Breast epithelium (tissue), 4 donors: ENCODE results near the gene PLA2G4A. TPM values are rescaled to one million over a fixed set of nuclear protein-coding genes. Genes with fewer than 3 reads are reported as not detected.
A peak's percentile ranks its signal among the peaks of the same experiment; 100 is the strongest.

Experiments used
- DNase-seq, 2 donors: peaks; one replicate each; pipeline ENCODE4 v3.0.0-alpha.2; 2019; ENCODE audit warnings: low spot score in 2 of 2
- H3K27ac ChIP-seq, 2 donors: fragments of 200-600 bp; sonication (generic) in 1 of 2; one replicate each; pipeline ENCODE4 v1.5.1; 2016 to 2019; ENCODE audit warnings: mild to moderate bottlenecking in 1 of 2
- H3K27me3 ChIP-seq, 2 donors: fragments of 200-600 bp; sonication (generic) in 1 of 2; one replicate each; pipeline versions ENCODE4 v1.5.1 to v1.6.0; 2017 to 2019; ENCODE audit warnings: control low read depth in 1 of 2, mild to moderate bottlenecking in 1 of 2
- H3K36me3 ChIP-seq: fragments of 200-600 bp; one replicate; pipeline ENCODE4 v1.5.1; 2019
- H3K4me1 ChIP-seq, 2 donors: fragments of 200-600 bp; sonication (generic); one replicate each; pipeline ENCODE4 v1.5.1; 2016 to 2019; ENCODE audit warnings: control low read depth in 1 of 2
- H3K4me3 ChIP-seq, 3 donors: fragments of 200-600 bp; sonication (generic); 1 replicate in 2 of 3; 2 replicates in 1 of 3; pipeline ENCODE4 v1.5.1; 2016 to 2019; ENCODE audit warnings: mild to moderate bottlenecking in 3 of 3, moderate library complexity in 2 of 3
- H3K9me3 ChIP-seq, 2 donors: fragments of 200-600 bp; sonication (generic) in 1 of 2; one replicate each; pipeline ENCODE4 v1.5.1; 2016 to 2019; ENCODE audit warnings: control low read depth in 1 of 2
- POLR2A ChIP-seq: fragments of 450-650 bp; IDR thresholded peaks from one replicate; pipeline ENCODE4 v1.6.1; 2016; ENCODE audit warnings: antibody characterized with exemption, mild to moderate bottlenecking, moderate library complexity
- POLR2AphosphoS5 ChIP-seq, 3 donors: sonication (generic); formaldehyde crosslinking; IDR thresholded peaks; one replicate each; pipeline ENCODE4 v1.6.1; 2017; ENCODE audit warnings: antibody characterized with exemption in 3 of 3
- intact Hi-C: fragments of 100-400 bp; cut with DNase I; formaldehyde crosslinking; loops from one replicate; pipeline ENCODE4 v1.15.1; 2023; ENCODE audit warnings: low total_unique reads
- total RNA-seq, 3 donors: library from RNA; depleted of rRNA; stranded (reverse); fragments of >200 nt; gene quantifications; one replicate each; pipeline ENCODE4 v1.1.0, GENCODE V29; 2016
- TF ChIP-seq, protein P1 (sequence below), 3 donors: fragments of 450-650 bp; IDR thresholded peaks; one replicate each; pipeline ENCODE4 v1.5.1; 2016 to 2017; ENCODE audit warnings: antibody characterized with exemption in 3 of 3, mild to moderate bottlenecking in 3 of 3, moderate library complexity in 3 of 3

PLA2G4A gene
- total RNA-seq, 3 donors from 2014 or later = 5.6 to 13.3 (median 7.4) TPM

DNA sequence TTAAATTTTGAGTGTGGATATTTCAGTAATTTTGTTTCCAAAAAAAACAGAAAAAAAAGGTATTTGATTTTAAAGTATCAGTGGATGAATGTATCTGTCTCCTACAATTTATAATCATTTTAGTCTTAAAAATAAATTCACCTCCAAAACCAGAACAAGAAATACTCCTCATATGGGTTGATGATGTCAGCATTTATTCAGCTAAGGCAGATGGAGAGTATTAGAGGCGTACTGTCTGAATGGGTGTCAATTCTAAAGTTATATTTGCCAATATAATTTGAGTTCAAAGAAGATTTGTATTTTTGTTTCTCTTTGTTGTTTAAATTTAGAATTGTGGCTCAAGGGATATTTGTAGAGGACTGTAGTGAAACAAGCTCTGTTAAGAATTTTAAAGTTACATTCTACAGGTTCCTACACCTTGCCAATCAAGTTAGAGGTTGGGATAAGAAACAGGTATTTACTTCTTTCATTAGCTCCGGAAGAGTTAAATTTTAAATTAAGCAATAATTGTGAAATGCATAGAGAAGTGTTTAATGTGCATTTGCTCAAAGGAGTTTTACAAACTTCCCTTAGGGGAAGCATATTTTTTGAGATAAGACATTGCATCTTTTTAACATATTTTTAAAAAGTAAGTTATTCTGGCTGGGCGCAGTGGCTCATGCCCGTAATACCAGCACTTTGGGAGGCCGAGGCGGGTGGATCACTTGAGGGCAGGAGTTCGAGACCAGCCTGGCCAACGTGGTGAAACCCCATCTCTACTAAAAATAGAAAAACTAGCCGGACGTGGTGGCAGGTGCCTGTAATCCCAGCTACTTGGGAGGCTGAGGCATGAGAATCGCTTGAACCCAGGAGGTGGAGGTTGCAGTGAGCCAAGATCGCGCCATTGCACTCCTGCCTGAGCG lies 1.2 kb downstream of the PLA2G4A start:
- H3K4me3 ChIP-seq = peak overlapping the region; percentile 57 to 80 (median 66)

DNA sequence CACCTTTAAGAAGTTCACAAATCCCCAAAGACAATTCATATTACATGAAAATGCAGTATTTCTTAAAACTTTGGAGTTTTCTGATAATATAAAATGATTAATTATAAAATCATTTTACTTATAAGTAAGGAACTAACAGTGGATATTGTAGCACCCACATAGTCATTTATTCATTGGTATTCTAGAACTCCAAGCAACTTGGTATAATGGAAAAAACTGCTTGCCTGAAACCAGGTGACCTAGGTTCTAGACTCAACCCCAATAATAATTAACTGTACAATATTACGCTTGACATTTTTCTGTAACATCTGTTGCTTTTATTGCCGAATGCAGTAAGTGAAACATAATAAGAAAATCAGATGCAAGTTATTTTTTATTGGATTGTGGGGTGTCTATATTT lies 2.4 kb downstream of the PLA2G4A start:
- Histone ChIP-seq H3K36me3 (no peaks in the 10 kb centered on the region), H3K9me3 (no peaks in the 10 kb centered on the region), H3K4me3 (no peak overlapping the region), H3K27me3 (no peaks in the 10 kb centered on the region), H3K4me1 (peaks cover 0 to 2% of the 10 kb centered on the region in 2 donors), H3K27ac (no peak overlapping the region)
- DNase-seq = no peak
- intact Hi-C loops = no loop called here
- no peak for TF ChIP-seq POLR2A
- TF ChIP-seq, protein P1, sequence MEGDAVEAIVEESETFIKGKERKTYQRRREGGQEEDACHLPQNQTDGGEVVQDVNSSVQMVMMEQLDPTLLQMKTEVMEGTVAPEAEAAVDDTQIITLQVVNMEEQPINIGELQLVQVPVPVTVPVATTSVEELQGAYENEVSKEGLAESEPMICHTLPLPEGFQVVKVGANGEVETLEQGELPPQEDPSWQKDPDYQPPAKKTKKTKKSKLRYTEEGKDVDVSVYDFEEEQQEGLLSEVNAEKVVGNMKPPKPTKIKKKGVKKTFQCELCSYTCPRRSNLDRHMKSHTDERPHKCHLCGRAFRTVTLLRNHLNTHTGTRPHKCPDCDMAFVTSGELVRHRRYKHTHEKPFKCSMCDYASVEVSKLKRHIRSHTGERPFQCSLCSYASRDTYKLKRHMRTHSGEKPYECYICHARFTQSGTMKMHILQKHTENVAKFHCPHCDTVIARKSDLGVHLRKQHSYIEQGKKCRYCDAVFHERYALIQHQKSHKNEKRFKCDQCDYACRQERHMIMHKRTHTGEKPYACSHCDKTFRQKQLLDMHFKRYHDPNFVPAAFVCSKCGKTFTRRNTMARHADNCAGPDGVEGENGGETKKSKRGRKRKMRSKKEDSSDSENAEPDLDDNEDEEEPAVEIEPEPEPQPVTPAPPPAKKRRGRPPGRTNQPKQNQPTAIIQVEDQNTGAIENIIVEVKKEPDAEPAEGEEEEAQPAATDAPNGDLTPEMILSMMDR (IDR thresholded peaks at IDR 0.05) = no peak
- no peak for TF ChIP-seq POLR2AphosphoS5 (IDR thresholded peaks at IDR 0.05)

More for the DNA sequence above, 1.2 kb downstream of the PLA2G4A start:
- H3K4me1 ChIP-seq = peaks cover 0 to 2% of the 10 kb centered on the region in 2 donors
- intact Hi-C loops = no loop called here
- H3K36me3 ChIP-seq = no peaks in the 10 kb centered on the region
- peak overlapping the region in 1 of 2 donors; percentile 84 for H3K27ac ChIP-seq
- TF ChIP-seq, protein P1 (IDR thresholded peaks at IDR 0.05) = no peak
- no peak for TF ChIP-seq POLR2AphosphoS5 (IDR thresholded peaks at IDR 0.05)
- TF ChIP-seq POLR2A = no peak
- DNase-seq = no peak
- H3K9me3 ChIP-seq = no peaks in the 10 kb centered on the region
- H3K27me3 ChIP-seq = no peaks in the 10 kb centered on the region

DNA sequence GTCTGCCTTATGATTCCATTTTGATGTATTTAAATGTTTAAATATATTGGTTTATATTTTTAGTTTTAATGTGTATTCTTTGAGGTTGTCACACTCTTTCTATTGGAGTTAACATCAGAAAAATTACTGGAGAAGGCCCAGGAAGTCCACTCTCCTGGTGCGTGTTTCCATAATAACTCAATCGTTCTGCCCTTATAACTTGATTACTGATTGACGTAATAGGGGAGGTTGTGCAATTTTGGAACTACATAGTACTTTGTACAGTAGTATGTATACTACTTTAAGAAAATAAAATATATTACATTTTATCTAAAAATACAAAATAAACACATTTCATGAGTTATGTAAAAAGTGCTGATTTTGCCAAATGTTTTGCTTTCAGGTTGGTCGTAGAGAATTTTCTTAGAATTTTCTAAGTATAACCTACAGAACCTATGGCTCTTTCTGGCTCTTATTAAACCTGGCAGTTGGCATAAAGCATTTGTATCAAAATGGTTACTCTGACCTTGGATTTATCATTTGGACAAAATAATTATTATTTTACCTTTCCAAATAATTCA lies 5.7 kb downstream of the PLA2G4A start:
- Histone ChIP-seq H3K9me3 (no peaks in the 10 kb centered on the region), H3K27ac (no peak overlapping the region), H3K27me3 (no peaks in the 10 kb centered on the region), H3K4me3 (no peak overlapping the region), H3K36me3 (no peaks in the 10 kb centered on the region), H3K4me1 (peaks cover 0 to 2% of the 10 kb centered on the region in 2 donors)
- no peak for DNase-seq
- TF ChIP-seq, protein P1 (IDR thresholded peaks at IDR 0.05) = no peak
- no peak for TF ChIP-seq POLR2AphosphoS5 (IDR thresholded peaks at IDR 0.05)
- intact Hi-C loops = no loop called here

DNA sequence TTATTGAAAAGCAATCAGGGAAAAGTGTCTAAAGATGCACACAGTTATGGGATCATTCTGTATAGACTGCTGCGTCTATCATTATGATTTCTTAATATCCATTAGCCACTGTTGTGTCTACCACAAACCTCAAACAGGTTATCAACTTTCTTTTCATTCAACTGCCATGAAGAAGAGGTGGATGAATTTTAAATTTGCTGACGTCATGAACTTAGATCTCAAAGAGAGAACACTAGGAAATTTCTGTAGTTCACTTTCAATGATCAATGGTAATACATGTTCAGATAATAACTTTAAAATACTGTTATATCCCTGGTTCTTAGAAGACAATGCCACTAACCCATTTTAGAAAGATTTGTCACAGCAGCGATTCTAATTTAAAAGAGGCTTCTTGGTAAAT lies 6.7 kb downstream of the PLA2G4A start:
- H3K27me3 ChIP-seq = no peaks in the 10 kb centered on the region
- no peak for DNase-seq
- no peaks in the 10 kb centered on the region for H3K4me1 ChIP-seq
- no peak overlapping the region for H3K4me3 ChIP-seq
- intact Hi-C loops = no loop called here
- H3K27ac ChIP-seq = no peak overlapping the region
- TF ChIP-seq, protein P1 (IDR thresholded peaks at IDR 0.05) = no peak
- no peak for TF ChIP-seq POLR2AphosphoS5 (IDR thresholded peaks at IDR 0.05)
- no peak for TF ChIP-seq POLR2A
- H3K36me3 ChIP-seq = no peaks in the 10 kb centered on the region
- H3K9me3 ChIP-seq = no peaks in the 10 kb centered on the region

DNA sequence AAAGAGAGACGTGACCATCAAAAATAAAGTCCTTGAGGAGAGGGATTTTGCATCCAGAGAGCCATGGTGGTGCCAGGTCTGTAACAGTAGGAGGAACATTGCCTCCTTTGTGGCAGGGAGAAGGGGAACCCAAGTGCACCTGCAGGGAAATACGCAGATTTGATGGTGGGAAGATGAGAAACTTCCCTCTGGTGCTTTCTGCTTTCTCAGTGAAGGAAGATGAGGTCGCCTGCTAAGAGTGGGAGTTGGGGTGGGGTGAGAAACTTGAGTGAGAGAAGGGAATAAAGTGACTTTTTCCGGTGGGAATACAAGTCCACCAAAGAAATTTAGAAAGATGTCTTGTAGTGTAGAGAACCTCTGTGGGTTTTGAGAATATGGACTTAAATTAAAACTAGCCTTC lies 9.1 kb downstream of the PLA2G4A start:
- DNase-seq = no peak

More for the DNA sequence above, 9.1 kb downstream of the PLA2G4A start:
- TF ChIP-seq, protein P1 (IDR thresholded peaks at IDR 0.05) = no peak
- TF ChIP-seq POLR2A (no peak), POLR2AphosphoS5 (IDR thresholded peaks at IDR 0.05) (no peak)
- intact Hi-C loops = no loop called here
- Histone ChIP-seq H3K36me3 (no peaks in the 10 kb centered on the region), H3K27ac (peak overlapping the region; percentile 20 to 21), H3K4me3 (no peak overlapping the region), H3K27me3 (no peaks in the 10 kb centered on the region), H3K4me1 (no peaks in the 10 kb centered on the region), H3K9me3 (no peaks in the 10 kb centered on the region)
